K562 (cell line): Measurements from ENCODE around the gene DUSP10.

Experiments
- CHD2 ChIP-seq: IDR thresholded peaks from 2 replicates; pipeline ENCODE4 v1.6.1; 2011; ENCODE audit warnings: low read depth, low read length
- GABPA ChIP-seq: fragments of 200-800 bp; sonication (Bioruptor generic); conservative IDR thresholded peaks from 2 replicates; pipeline ENCODE4 v1.6.1; 2016; ENCODE audit warnings: low read depth, missing genetic modification characterization, missing compliant biosample characterization
- MAX ChIP-seq: sonication (generic); formaldehyde crosslinking; IDR thresholded peaks from 2 replicates; pipeline ENCODE4 v1.9.0; 2022; ENCODE audit warnings: mild to moderate bottlenecking, missing genetic modification reagents
- NRF1 ChIP-seq, 2 experiments: fragments of 450-650 bp; IDR thresholded peaks in 1 of 2; conservative IDR thresholded peaks in 1 of 2; 2 replicates each; pipeline ENCODE4 v1.6.1; 2014; ENCODE audit warnings: mild to moderate bottlenecking in 2 of 2
- YY1 ChIP-seq, 3 experiments: IDR thresholded peaks; 2 replicates each; pipeline ENCODE4 v1.6.1; 2011; ENCODE audit warnings: low read length in 2 of 3, mild to moderate bottlenecking in 2 of 3, moderate library complexity in 2 of 3, borderline replicate concordance in 1 of 3, control low read depth in 1 of 3, low read depth in 1 of 3; ENCODE audit not compliant: insufficient read depth in 3 of 3, insufficient replicate concordance in 2 of 3, control insufficient read depth in 1 of 3, insufficient read length in 1 of 3; ENCODE audit errors: extremely low read depth in 1 of 3

- TF ChIP-seq NRF1 (conservative IDR thresholded peaks at IDR 0.05 in 1 of 2, IDR thresholded peaks at IDR 0.05 in 1 of 2) (no peak), CHD2 (no peak), MAX (CRISPR knock-in tag) (no peak), GABPA (tag) (no peak), YY1 (IDR thresholded peaks at IDR 0.05; ENCODE audit: borderline replicate concordance in 1 of 3, control insufficient read depth in 1 of 3, extremely low read depth in 1 of 3, insufficient read depth in 3 of 3, insufficient read length in 1 of 3, insufficient replicate concordance in 2 of 3, low read depth in 1 of 3, low read length in 2 of 3) (no peak)
Measured at GRCh38 chr1:221743416-221744208, 1.7 kb upstream of the DUSP10 start.
